Measurements from ENCODE around the gene CCDC167.

The CCDC167 gene

GRCh38 chr6:37480118-37480736, 19.5 kb downstream of the CCDC167 start:
- no peak overlapping the region for H3K4me3 ChIP-seq (ENCODE audit: control insufficient read depth, low read depth, low read length)
- no peak for TF ChIP-seq CTCF (conservative IDR thresholded peaks at IDR 0.05; ENCODE audit: control insufficient read depth, insufficient read depth, low read depth, low read length)
- no peak for DNase-seq (ENCODE audit: low read depth)

DNA sequence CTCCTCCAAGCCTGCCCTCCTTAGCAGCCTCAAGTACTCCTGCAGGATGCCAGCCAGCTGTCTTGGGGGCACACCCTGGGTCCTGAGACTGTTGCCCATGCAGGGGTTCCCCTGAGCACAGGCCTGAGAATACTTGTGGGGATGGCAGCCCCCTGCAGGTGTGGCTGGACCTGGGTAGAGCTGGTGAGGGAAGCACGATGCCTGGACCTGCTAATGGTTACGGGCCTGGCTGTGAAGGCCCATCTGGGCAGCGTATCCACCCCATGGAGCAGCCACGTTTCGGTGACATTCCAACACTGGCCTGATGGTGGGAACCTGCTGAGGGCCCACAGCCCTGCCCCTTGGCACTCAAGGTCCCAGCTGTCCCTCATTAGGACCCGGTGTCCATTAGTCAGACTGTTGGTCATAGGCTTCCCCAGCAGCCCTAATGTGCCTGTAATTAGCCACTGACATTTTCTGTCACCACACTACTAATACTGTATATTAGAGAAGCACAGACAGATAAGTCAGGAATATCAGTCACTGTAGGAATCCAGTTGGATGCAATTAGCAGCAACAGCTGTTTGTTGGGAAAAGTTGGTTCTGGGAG, 20.3 kb downstream of the CCDC167 start:
- DNase-seq (ENCODE audit: low read depth), result no peak
- no peak overlapping the region for H3K4me3 ChIP-seq (ENCODE audit: control insufficient read depth, low read depth, low read length)
- TF ChIP-seq CTCF (conservative IDR thresholded peaks at IDR 0.05; ENCODE audit: control insufficient read depth, insufficient read depth, low read depth, low read length), result no peak

GRCh38 chr6:37478827-37479226, 20.9 kb downstream of the CCDC167 start:
- DNase-seq (ENCODE audit: low read depth), result no peak
- no peak overlapping the region for H3K4me3 ChIP-seq (ENCODE audit: control insufficient read depth, low read depth, low read length)
- no peak for TF ChIP-seq CTCF (conservative IDR thresholded peaks at IDR 0.05; ENCODE audit: control insufficient read depth, insufficient read depth, low read depth, low read length)

- H3K4me3 ChIP-seq (ENCODE audit: control insufficient read depth, low read depth, low read length), result no peak overlapping the region
- no peak for TF ChIP-seq CTCF (conservative IDR thresholded peaks at IDR 0.05; ENCODE audit: control insufficient read depth, insufficient read depth, low read depth, low read length)
- no peak for DNase-seq (ENCODE audit: low read depth)
These were observed 21.8 kb downstream of the CCDC167 start for GRCh38 chr6:37477656-37478435.

GRCh38 chr6:37477191-37477590, 22.5 kb downstream of the CCDC167 start:
- H3K4me3 ChIP-seq (ENCODE audit: control insufficient read depth, low read depth, low read length), result no peak overlapping the region
- no peak for TF ChIP-seq CTCF (conservative IDR thresholded peaks at IDR 0.05; ENCODE audit: control insufficient read depth, insufficient read depth, low read depth, low read length)
- DNase-seq (ENCODE audit: low read depth), result no peak

DNA sequence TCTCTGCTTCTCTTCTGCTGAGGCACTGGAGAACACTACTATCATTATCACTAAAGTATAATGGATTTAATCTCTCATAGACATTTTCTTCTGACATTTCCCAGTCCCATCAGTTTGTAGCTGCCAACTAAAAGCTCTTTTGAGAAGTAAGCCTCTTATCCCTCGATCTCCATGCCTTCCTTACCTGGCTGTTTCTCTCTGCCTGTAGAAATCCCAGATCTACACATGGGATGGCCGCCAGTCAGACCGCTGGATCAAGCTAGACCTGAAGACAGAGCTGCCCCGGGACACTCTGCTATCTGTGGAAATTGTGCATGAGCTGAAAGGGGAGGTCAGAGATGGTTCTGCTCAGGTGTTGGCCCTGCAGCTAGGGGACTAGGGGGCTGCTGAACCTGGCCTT, 25.4 kb downstream of the CCDC167 start:
- no peak overlapping the region for H3K4me3 ChIP-seq (ENCODE audit: control insufficient read depth, low read depth, low read length)
- TF ChIP-seq CTCF (conservative IDR thresholded peaks at IDR 0.05; ENCODE audit: control insufficient read depth, insufficient read depth, low read depth, low read length), result no peak
- DNase-seq (ENCODE audit: low read depth), result no peak

Data from fibroblast of mammary gland (primary cell).